Upper lobe of left lung (tissue), 4 donors: Measurements from ENCODE around the gene BNC2.

Source experiments
- POLR2A ChIP-seq, 4 donors: fragments of 450-650 bp; IDR thresholded peaks; one replicate each; pipeline ENCODE4 v1.5.1; 2016 to 2017; ENCODE audit warnings: antibody characterized with exemption in 4 of 4, mild to moderate bottlenecking in 2 of 4
- TF ChIP-seq, protein P1 (sequence below), 6 experiments: fragments of 450-650 bp in 4 of 6; fragments of 200-600 bp in 2 of 6; sonication (generic) in 2 of 6; IDR thresholded peaks; one replicate each; pipeline ENCODE4 v1.5.1; 2016 to 2019; ENCODE audit warnings: antibody characterized with exemption in 6 of 6

DNA sequence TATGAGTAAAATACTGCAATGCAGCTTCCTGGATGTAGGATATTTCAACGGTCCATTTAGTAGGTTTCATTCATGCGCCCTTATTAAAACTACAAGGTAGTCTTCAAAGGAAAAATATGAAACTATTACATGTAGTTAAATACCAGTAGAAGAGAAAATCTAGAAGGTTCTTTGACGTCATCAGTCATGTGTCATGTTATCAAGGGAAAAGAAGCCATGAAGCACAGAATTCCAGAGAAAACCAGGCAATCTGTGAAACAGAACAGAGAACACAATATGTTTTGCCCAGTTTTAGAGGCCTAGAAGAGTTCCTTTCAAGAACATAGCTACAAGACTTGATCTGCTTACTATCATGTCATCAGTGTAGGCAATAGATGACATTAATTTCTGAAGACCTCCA is 38.4 kb downstream of the BNC2 start:
- TF ChIP-seq, protein P1, sequence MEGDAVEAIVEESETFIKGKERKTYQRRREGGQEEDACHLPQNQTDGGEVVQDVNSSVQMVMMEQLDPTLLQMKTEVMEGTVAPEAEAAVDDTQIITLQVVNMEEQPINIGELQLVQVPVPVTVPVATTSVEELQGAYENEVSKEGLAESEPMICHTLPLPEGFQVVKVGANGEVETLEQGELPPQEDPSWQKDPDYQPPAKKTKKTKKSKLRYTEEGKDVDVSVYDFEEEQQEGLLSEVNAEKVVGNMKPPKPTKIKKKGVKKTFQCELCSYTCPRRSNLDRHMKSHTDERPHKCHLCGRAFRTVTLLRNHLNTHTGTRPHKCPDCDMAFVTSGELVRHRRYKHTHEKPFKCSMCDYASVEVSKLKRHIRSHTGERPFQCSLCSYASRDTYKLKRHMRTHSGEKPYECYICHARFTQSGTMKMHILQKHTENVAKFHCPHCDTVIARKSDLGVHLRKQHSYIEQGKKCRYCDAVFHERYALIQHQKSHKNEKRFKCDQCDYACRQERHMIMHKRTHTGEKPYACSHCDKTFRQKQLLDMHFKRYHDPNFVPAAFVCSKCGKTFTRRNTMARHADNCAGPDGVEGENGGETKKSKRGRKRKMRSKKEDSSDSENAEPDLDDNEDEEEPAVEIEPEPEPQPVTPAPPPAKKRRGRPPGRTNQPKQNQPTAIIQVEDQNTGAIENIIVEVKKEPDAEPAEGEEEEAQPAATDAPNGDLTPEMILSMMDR (IDR thresholded peaks at IDR 0.05): no peak
- TF ChIP-seq POLR2A (IDR thresholded peaks at IDR 0.05): no peak
